Smooth muscle cell (in vitro differentiated cells): ENCODE measurements around the gene IGFBP3. TPM values are rescaled to one million over a fixed set of nuclear protein-coding genes. Genes with fewer than 3 reads are reported as not detected.

Experiments used
- DNase-seq: peaks from one replicate; lab custom pipeline; 2025; ENCODE audit not compliant: unreplicated experiment; lab: John Stamatoyannopoulos, UW
- H2AFZ ChIP-seq: fragments of 200-600 bp; sonication (generic); 2 replicates; pipeline ENCODE4 v1.6.0; 2016; ENCODE audit warnings: antibody characterized with exemption, low read depth, mild to moderate bottlenecking
- H3F3A ChIP-seq: fragments of 200-600 bp; sonication (generic); 2 replicates; pipeline ENCODE4 v1.6.0; 2017; ENCODE audit warnings: antibody characterized with exemption, low read depth
- H3K27ac ChIP-seq: fragments of 200-600 bp; sonication (generic); 2 replicates; pipeline ENCODE4 v1.5.1; 2016; ENCODE audit warnings: low read depth, mild to moderate bottlenecking
- H3K27me3 ChIP-seq: fragments of 200-600 bp; sonication (generic); 2 replicates; pipeline ENCODE4 v1.6.1; 2016; ENCODE audit warnings: low read depth, mild to moderate bottlenecking
- H3K36me3 ChIP-seq: fragments of 200-600 bp; sonication (generic); 2 replicates; pipeline ENCODE4 v1.5.1; 2016; ENCODE audit warnings: low read depth
- H3K4me1 ChIP-seq: fragments of 200-600 bp; sonication (generic); 2 replicates; pipeline ENCODE4 v1.5.1; 2016; ENCODE audit warnings: low read depth
- H3K4me2 ChIP-seq: fragments of 200-600 bp; sonication (generic); 2 replicates; pipeline ENCODE4 v1.6.0; 2016; ENCODE audit warnings: mild to moderate bottlenecking
- H3K4me3 ChIP-seq: fragments of 200-600 bp; sonication (generic); 2 replicates; pipeline ENCODE4 v1.5.1; 2016; ENCODE audit warnings: mild to moderate bottlenecking
- H3K79me2 ChIP-seq: fragments of 200-600 bp; sonication (generic); 2 replicates; pipeline ENCODE4 v1.6.0; 2016; ENCODE audit warnings: low read depth, mild to moderate bottlenecking
- H3K9ac ChIP-seq: fragments of 200-600 bp; sonication (generic); 2 replicates; pipeline ENCODE4 v1.6.0; 2016; ENCODE audit warnings: low read depth
- H3K9me3 ChIP-seq: fragments of 200-600 bp; sonication (generic); replicated peaks from 2 replicates; pipeline ENCODE4 v1.5.1; 2016; ENCODE audit warnings: low read depth
- H4K20me1 ChIP-seq: fragments of 200-600 bp; sonication (generic); 2 replicates; pipeline ENCODE4 v1.6.0; 2016; ENCODE audit warnings: low read depth
- CTCF ChIP-seq: fragments of 200-600 bp; sonication (generic); IDR thresholded peaks from 2 replicates; pipeline ENCODE4 v1.5.1; 2017; ENCODE audit warnings: borderline replicate concordance, mild to moderate bottlenecking, antibody characterized with exemption; ENCODE audit not compliant: insufficient read depth, poor library complexity, severe bottlenecking
- WGBS: methylation state at CpG from one replicate; pipeline ENCODE4 v1.1.7; 2016; ENCODE audit warnings: low lambda C conversion rate; 5-methylcytosine and 5-hydroxymethylcytosine counted together
- polyA plus RNA-seq: library from polyadenylated mRNA; unstranded; fragments of >200 nt; fragmentation: Nextera tagmentation; extraction: Ambion mirVana; gene quantifications from 2 replicates; pipeline ENCODE4 v1.2.1, GENCODE V29; 2016
- total RNA-seq: library from RNA; depleted of rRNA; stranded (reverse); fragments of >200 nt; gene quantifications from 2 replicates; pipeline ENCODE4 v1.2.3, GENCODE V29; 2014

IGFBP3 gene
- total and polyA plus RNA-seq, 2 experiments from 2014 or later = 1,956 to 4,025 TPM

- Histone ChIP-seq H2AFZ (no peak overlapping the region), H3K9me3 (no peaks in the 10 kb centered on the region), H3K79me2 (no peaks in the 10 kb centered on the region), H3K4me2 (no peak overlapping the region), H3K9ac (no peak overlapping the region), H3K36me3 (no peaks in the 10 kb centered on the region), H3K4me3 (no peak overlapping the region), H3K4me1 (no peaks in the 10 kb centered on the region), H4K20me1 (no peaks in the 10 kb centered on the region), H3K27ac (no peak overlapping the region), H3K27me3 (no peaks in the 10 kb centered on the region), H3F3A (no peaks in the 10 kb centered on the region)
- no peak for DNase-seq
- WGBS = 98% methylated on average over 2 of the region's 2 CpGs
- no peak for TF ChIP-seq CTCF
These were observed 16.8 kb upstream of the IGFBP3 start for GRCh38 chr7:45937862-45938261.

- no peaks in the 10 kb centered on the region for H3K27me3 ChIP-seq
- 46% methylated on average over 6 of the region's 6 CpGs for WGBS
- no peak overlapping the region for H3K27ac ChIP-seq
- no peak overlapping the region for H3K4me2 ChIP-seq
- no peaks in the 10 kb centered on the region for H3K79me2 ChIP-seq
- no peak overlapping the region for H2AFZ ChIP-seq
- H3K4me3 ChIP-seq = no peak overlapping the region
- no peaks in the 10 kb centered on the region for H3F3A ChIP-seq
- no peak for TF ChIP-seq CTCF
- H3K4me1 ChIP-seq = no peaks in the 10 kb centered on the region
- no peaks in the 10 kb centered on the region for H4K20me1 ChIP-seq
- DNase-seq = no peak
- H3K9me3 ChIP-seq = no peaks in the 10 kb centered on the region
- no peaks in the 10 kb centered on the region for H3K36me3 ChIP-seq
- no peak overlapping the region for H3K9ac ChIP-seq
These were observed 16.2 kb upstream of the IGFBP3 start for GRCh38 chr7:45937301-45937700.

- no peaks in the 10 kb centered on the region for H3K27me3 ChIP-seq
- no peak overlapping the region for H3K27ac ChIP-seq
- no peaks in the 10 kb centered on the region for H3K36me3 ChIP-seq
- no peaks in the 10 kb centered on the region for H3K79me2 ChIP-seq
- DNase-seq = no peak
- TF ChIP-seq CTCF = no peak
- no peak overlapping the region for H3K4me2 ChIP-seq
- no peaks in the 10 kb centered on the region for H4K20me1 ChIP-seq
- H2AFZ ChIP-seq = no peak overlapping the region
- H3F3A ChIP-seq = no peaks in the 10 kb centered on the region
- H3K9ac ChIP-seq = no peak overlapping the region
- no peaks in the 10 kb centered on the region for H3K9me3 ChIP-seq
- no peak overlapping the region for H3K4me3 ChIP-seq
- H3K4me1 ChIP-seq = no peaks in the 10 kb centered on the region
These were observed 9.9 kb upstream of the IGFBP3 start for GRCh38 chr7:45930967-45931366.

GRCh38 chr7:45927721-45928120 is 6.6 kb upstream of the IGFBP3 start:
- WGBS = 89% methylated on average over 3 of the region's 3 CpGs
- no peak overlapping the region for H3K4me3 ChIP-seq
- no peak overlapping the region for H3K27ac ChIP-seq
- H4K20me1 ChIP-seq = no peaks in the 10 kb centered on the region
- H3K9me3 ChIP-seq = no peaks in the 10 kb centered on the region
- H2AFZ ChIP-seq = peak overlapping the region; percentile 26
- no peak for TF ChIP-seq CTCF
- H3K4me2 ChIP-seq = no peak overlapping the region
- no peaks in the 10 kb centered on the region for H3K79me2 ChIP-seq
- DNase-seq = no peak
- peaks cover 4% of the 10 kb centered on the region for H3F3A ChIP-seq
- H3K36me3 ChIP-seq = no peaks in the 10 kb centered on the region
- no peaks in the 10 kb centered on the region for H3K27me3 ChIP-seq
- H3K4me1 ChIP-seq = peaks cover 14% of the 10 kb centered on the region
- no peak overlapping the region for H3K9ac ChIP-seq
